ENCODE results near the gene TAF6. TPM values are rescaled to one million over a fixed set of nuclear protein-coding genes. Genes with fewer than 3 reads are reported as not detected.

Gene TAF6
- total and polyA plus RNA-seq, 9 of the 15 experiments (the other 6 are each of a cell fraction or from before 2014, with no cell fraction given) = 0.78 to 78.7 (median 21.3) TPM

GRCh38 chr7:100158229-100159098, 39.3 kb upstream of the TAF6 start, which contains the start of gene TRAPPC14 (continued):
- TF ChIP-seq LEF1 (IDR thresholded peaks at IDR 0.05) (peak; percentile 56; the same call in 1 of the 2 replicates), ZBTB1 (CRISPR knock-in tag; IDR thresholded peaks at IDR 0.05; ENCODE audit: borderline replicate concordance, low read depth) (peak; percentile 69; the same call in 1 of the 2 replicates), NRF1 (conservative IDR thresholded peaks at IDR 0.05 in 1 of 2, IDR thresholded peaks at IDR 0.05 in 1 of 2) (peak in 1 of 2 experiments; percentile 54; a peak in 3 of 4 replicates), TAF1 (IDR thresholded peaks at IDR 0.05; ENCODE audit: control insufficient read depth, extremely low read depth, insufficient read depth, low read length, severe bottlenecking) (peak; percentile 81), LARP7 (IDR thresholded peaks at IDR 0.05) (0 out of 2 replicates have a peak, but pooled peaks have one; percentile 59), HDAC2 (IDR thresholded peaks at IDR 0.05) (peak; percentile 66; the same call in 1 of the 2 replicates), THRAP3 (IDR thresholded peaks at IDR 0.05; ENCODE audit: borderline replicate concordance) (no peak), POLR2AphosphoS5 (IDR thresholded peaks at IDR 0.05; ENCODE audit: control insufficient read depth, insufficient read depth, low read depth, low read length) (peak; percentile 79), ZNF316 (IDR thresholded peaks at IDR 0.05) (peak; percentile 93), BCOR (IDR thresholded peaks at IDR 0.05) (peak; percentile 58)
- TF ChIP-seq, protein P1, sequence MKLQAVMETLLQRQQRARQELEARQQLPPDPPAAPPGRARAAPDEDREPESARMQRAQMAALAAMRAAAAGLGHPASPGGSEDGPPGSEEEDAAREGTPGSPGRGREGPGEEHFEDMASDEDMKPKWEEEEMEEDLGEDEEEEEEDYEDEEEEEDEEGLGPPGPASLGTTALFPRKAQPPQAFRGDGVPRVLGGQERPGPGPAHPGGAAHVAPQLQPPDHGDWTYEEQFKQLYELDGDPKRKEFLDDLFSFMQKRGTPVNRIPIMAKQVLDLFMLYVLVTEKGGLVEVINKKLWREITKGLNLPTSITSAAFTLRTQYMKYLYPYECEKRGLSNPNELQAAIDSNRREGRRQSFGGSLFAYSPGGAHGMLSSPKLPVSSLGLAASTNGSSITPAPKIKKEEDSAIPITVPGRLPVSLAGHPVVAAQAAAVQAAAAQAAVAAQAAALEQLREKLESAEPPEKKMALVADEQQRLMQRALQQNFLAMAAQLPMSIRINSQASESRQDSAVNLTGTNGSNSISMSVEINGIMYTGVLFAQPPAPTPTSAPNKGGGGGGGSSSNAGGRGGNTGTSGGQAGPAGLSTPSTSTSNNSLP (IDR thresholded peaks at IDR 0.05; ENCODE audit: borderline replicate concordance, low read depth, low read length) = 0 out of 2 replicates have a peak, but pooled peaks have one; percentile 29
- TF ChIP-seq, protein P2, sequence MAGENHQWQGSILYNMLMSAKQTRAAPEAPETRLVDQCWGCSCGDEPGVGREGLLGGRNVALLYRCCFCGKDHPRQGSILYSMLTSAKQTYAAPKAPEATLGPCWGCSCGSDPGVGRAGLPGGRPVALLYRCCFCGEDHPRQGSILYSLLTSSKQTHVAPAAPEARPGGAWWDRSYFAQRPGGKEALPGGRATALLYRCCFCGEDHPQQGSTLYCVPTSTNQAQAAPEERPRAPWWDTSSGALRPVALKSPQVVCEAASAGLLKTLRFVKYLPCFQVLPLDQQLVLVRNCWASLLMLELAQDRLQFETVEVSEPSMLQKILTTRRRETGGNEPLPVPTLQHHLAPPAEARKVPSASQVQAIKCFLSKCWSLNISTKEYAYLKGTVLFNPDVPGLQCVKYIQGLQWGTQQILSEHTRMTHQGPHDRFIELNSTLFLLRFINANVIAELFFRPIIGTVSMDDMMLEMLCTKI (IDR thresholded peaks at IDR 0.05; ENCODE audit: partially characterized antibody) = no peak
- TF ChIP-seq, protein P3, sequence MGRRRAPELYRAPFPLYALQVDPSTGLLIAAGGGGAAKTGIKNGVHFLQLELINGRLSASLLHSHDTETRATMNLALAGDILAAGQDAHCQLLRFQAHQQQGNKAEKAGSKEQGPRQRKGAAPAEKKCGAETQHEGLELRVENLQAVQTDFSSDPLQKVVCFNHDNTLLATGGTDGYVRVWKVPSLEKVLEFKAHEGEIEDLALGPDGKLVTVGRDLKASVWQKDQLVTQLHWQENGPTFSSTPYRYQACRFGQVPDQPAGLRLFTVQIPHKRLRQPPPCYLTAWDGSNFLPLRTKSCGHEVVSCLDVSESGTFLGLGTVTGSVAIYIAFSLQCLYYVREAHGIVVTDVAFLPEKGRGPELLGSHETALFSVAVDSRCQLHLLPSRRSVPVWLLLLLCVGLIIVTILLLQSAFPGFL (CRISPR knock-in tag; IDR thresholded peaks at IDR 0.05) = peak; percentile 22; the same call in 1 of the 2 replicates
- TF ChIP-seq, protein P4, sequence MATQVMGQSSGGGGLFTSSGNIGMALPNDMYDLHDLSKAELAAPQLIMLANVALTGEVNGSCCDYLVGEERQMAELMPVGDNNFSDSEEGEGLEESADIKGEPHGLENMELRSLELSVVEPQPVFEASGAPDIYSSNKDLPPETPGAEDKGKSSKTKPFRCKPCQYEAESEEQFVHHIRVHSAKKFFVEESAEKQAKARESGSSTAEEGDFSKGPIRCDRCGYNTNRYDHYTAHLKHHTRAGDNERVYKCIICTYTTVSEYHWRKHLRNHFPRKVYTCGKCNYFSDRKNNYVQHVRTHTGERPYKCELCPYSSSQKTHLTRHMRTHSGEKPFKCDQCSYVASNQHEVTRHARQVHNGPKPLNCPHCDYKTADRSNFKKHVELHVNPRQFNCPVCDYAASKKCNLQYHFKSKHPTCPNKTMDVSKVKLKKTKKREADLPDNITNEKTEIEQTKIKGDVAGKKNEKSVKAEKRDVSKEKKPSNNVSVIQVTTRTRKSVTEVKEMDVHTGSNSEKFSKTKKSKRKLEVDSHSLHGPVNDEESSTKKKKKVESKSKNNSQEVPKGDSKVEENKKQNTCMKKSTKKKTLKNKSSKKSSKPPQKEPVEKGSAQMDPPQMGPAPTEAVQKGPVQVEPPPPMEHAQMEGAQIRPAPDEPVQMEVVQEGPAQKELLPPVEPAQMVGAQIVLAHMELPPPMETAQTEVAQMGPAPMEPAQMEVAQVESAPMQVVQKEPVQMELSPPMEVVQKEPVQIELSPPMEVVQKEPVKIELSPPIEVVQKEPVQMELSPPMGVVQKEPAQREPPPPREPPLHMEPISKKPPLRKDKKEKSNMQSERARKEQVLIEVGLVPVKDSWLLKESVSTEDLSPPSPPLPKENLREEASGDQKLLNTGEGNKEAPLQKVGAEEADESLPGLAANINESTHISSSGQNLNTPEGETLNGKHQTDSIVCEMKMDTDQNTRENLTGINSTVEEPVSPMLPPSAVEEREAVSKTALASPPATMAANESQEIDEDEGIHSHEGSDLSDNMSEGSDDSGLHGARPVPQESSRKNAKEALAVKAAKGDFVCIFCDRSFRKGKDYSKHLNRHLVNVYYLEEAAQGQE (IDR thresholded peaks at IDR 0.05; ENCODE audit: borderline replicate concordance) = no peak
- TF ChIP-seq, protein P4 (CRISPR knock-in tag; IDR thresholded peaks at IDR 0.05; ENCODE audit: low read depth) = peak; percentile 76; the same call in 1 of the 2 replicates

Data from K562 (cell line).